Fibroblast of upper back skin (primary cell): ENCODE results near the gene HLA-G.
"Not testable (repeated sequence)": the region's sequence is repeated elsewhere in the genome, so short reads cannot be mapped to it uniquely, and the experiment has no call there.

Source experiments
- DNase-seq: peaks from one replicate; pipeline ENCODE4 v3.0.0-alpha.2; 2013

The HLA-G gene

GRCh38 chr6:29875734-29876133 lies 48.1 kb downstream of the HLA-G start:
- DNase-seq = not testable (repeated sequence)
